22Rv1 (cell line): ENCODE data around the gene FABP3.

Experiments used
- CTCF ChIP-seq: fragments of 450-650 bp; IDR thresholded peaks from 2 replicates; pipeline ENCODE4 v1.5.1; 2017; ENCODE audit warnings: mild to moderate bottlenecking
- ZFX ChIP-seq: fragments of 450-650 bp; IDR thresholded peaks from 2 replicates; pipeline ENCODE4 v1.6.1; 2017; ENCODE audit warnings: antibody characterized with exemption, borderline replicate concordance

GRCh38 chr1:31381394-31382294, 8.8 kb upstream of the FABP3 start:
- TF ChIP-seq CTCF (no peak), ZFX (no peak)
